ENCODE results near the gene TEX52. TPM values are rescaled to one million over a fixed set of nuclear protein-coding genes. Genes with fewer than 3 reads are reported as not detected.

The TEX52 gene
- 0.12 TPM in 1 of 2 replicates, not detected in the other for total RNA-seq

GRCh38 chr12:2857021-2857431, at the start of gene TEX52:
TSS of gene TEX52 (minus strand) at chr12:2857039. CDS start at chr12:2857026, 13 bp downstream.

GRCh38 chr12:2890388-2891239, 33.8 kb upstream of the TEX52 start, which contains the start of gene TULP3:
TSS of gene TULP3 (plus strand) at chr12:2890891. CDS start at chr12:2890948, 57 bp downstream.

GRCh38 chr12:2877047-2877952, 20.5 kb upstream of the TEX52 start, which contains the start of the genes FOXM1 and RHNO1:
TSS of gene FOXM1 (minus strand) at chr12:2877174. CDS start at chr12:2874478, 2,696 bp downstream.
TSS of gene RHNO1 (plus strand) at chr12:2877223. CDS start at chr12:2885367, 8,144 bp downstream.

GRCh38 chr12:2834581-2835491, 22.0 kb downstream of the TEX52 start, which contains the start of gene NRIP2:
TSS of gene NRIP2 (minus strand) at chr12:2835035. CDS start at chr12:2834983, 52 bp downstream.

GRCh38 chr12:2812290-2813213, 44.3 kb downstream of the TEX52 start, which contains the start of gene ITFG2:
TSS of gene ITFG2 (plus strand) at chr12:2812668. CDS start at chr12:2812761, 93 bp downstream.

Other genes starting within 250 kb of the TEX52 start
- gene FKBP4, start 62.1 kb downstream of the TEX52 start, total RNA-seq: 68.0 and 86.7 TPM in 2 replicates
- gene ITFG2, start 44.4 kb downstream of the TEX52 start, total RNA-seq: 14.4 and 15.6 TPM in 2 replicates
- under 0.01 and 0.22 TPM in 2 replicates for gene NRIP2, start 22.0 kb downstream of the TEX52 start, total RNA-seq
- 5.7 and 14.3 TPM in 2 replicates for gene FOXM1, start 20.1 kb upstream of the TEX52 start, total RNA-seq
- 20.6 and 30.1 TPM in 2 replicates for gene RHNO1, start 20.2 kb upstream of the TEX52 start, total RNA-seq
- 32.0 and 38.0 TPM in 2 replicates for gene TULP3, start 33.9 kb upstream of the TEX52 start, total RNA-seq
- gene TEAD4, start 102.4 kb upstream of the TEX52 start, total RNA-seq: 5.3 and 6.4 TPM in 2 replicates
- 24.6 and 37.2 TPM in 2 replicates for gene TSPAN9, start 220.3 kb upstream of the TEX52 start, total RNA-seq

All from uterine smooth muscle cell (primary cell).